H1 (cell line): Measurements from ENCODE around the gene GALNT9. TPM values are rescaled to one million over a fixed set of nuclear protein-coding genes. Genes with fewer than 3 reads are reported as not detected.

Experiments
- CHD2 ChIP-seq: IDR thresholded peaks from 2 replicates; pipeline ENCODE4 v1.6.1; 2012; ENCODE audit warnings: low read length, improper control_type of control experiment
- GABPA ChIP-seq: IDR thresholded peaks from 2 replicates; pipeline ENCODE4 v1.6.1; 2011; ENCODE audit warnings: mild to moderate bottlenecking, low read length, moderate library complexity, borderline replicate concordance; ENCODE audit not compliant: insufficient read depth
- GTF2F1 ChIP-seq: IDR thresholded peaks from 2 replicates; pipeline ENCODE4 v1.6.1; 2012; ENCODE audit warnings: low read depth, low read length, improper control_type of control experiment, borderline replicate concordance
- KDM4A ChIP-seq: IDR thresholded peaks from one replicate; pipeline ENCODE4 v1.7.1; 2012; ENCODE audit warnings: low read depth, mild to moderate bottlenecking, moderate library complexity, low read length, inconsistent platforms; ENCODE audit not compliant: severe bottlenecking
- NRF1 ChIP-seq: IDR thresholded peaks from 2 replicates; pipeline ENCODE4 v1.6.1; 2011; ENCODE audit warnings: mild to moderate bottlenecking, low read depth, low read length, improper control_type of control experiment
- RFX5 ChIP-seq: IDR thresholded peaks from 2 replicates; pipeline ENCODE4 v1.6.1; 2011; ENCODE audit warnings: low read depth, low read length, improper control_type of control experiment, borderline replicate concordance
- SIRT6 ChIP-seq: IDR thresholded peaks from one replicate; pipeline ENCODE4 v1.7.1; 2012; ENCODE audit warnings: low read length, inconsistent platforms
- TAF7 ChIP-seq: optimal IDR thresholded peaks from 2 replicates; pipeline ENCODE3; 2011; ENCODE audit warnings: low read depth, mild to moderate bottlenecking, inconsistent platforms, low read length, moderate library complexity, borderline replicate concordance
- TBP ChIP-seq: IDR thresholded peaks from 2 replicates; pipeline ENCODE4 v1.6.1; 2011; ENCODE audit warnings: low read depth, low read length, improper control_type of control experiment
- polyA plus RNA-seq, 7 experiments: library from polyadenylated mRNA; depleted of rRNA in 3 of 7; stranded (reverse) in 5 of 7; unstranded in 2 of 7; fragments of >200 nt in 5 of 7; fragments of 200-250 nt in 2 of 7; gene quantifications; 1 replicate in 5 of 7; 2 replicates in 1 of 7; 4 replicates in 1 of 7; pipeline versions ENCODE4 v1.2.1 to v1.2.3, GENCODE V29; 2011 to 2013; ENCODE audit warnings: missing spikeins in 2 of 7, mixed read lengths in 2 of 7
- total RNA-seq: library from RNA; stranded (reverse); fragmentation: NEBNext Ultra II Directional; extraction: Animal tissue kit (Norgen Biotek cat#: 25700); gene quantifications from 2 replicates; pipeline ENCODE4 v1.2.1, GENCODE V29; 2021

The GALNT9 gene
- total and polyA plus RNA-seq, 2 of the 8 experiments (the other 6 are each of a cell fraction or from before 2014, with no cell fraction given): 2.0 to 3.6 TPM

DNA sequence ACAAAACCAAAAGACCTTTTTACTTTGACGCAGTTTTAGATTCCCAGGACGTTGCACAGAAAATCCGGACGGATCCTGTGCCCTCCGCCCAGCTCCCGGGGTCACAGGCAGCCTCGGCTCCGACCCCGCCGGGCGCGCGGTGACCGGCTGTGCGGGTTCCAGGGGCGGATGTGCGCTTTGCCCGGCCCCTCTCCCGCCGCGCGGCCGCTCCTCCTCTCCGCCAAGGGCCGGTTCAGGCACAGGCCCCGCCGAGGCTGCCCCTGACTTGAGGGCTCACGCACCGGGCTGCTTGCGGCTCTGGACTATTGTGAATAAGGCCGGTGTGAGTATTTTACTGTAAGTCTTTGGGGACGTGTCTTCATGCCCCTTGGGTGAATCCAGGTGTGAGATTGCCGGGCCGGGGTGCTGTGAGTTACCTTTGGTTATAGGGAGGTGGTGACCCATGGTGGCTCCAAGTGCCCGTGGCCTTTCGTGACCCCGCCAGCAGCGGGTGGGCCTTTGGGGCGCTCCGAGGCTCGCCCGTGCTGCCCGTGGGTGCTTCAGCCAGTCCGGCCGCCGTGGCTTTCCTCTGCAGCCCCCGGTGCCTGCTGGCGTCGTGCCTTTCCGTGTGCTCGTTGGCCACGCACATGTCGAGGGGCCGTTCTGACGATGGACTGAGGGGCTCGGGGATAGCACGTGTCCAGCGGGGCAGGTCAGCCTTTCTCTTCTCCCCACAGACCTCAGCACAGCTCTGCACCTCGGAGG is 139.2 kb downstream of the GALNT9 start (continued):
- TF ChIP-seq GTF2F1 (no peak), RFX5 (no peak), NRF1 (no peak), TBP (no peak), SIRT6 (no peak), GABPA (peak; percentile 16; the same call in 1 of the 2 replicates), KDM4A (no peak), TAF7 (no peak), CHD2 (no peak)
- TF ChIP-seq, all 59 proteins: peak for 6
